Airway epithelial cell (primary cell): ENCODE results near the gene FAM153A. TPM values are rescaled to one million over a fixed set of nuclear protein-coding genes. Genes with fewer than 3 reads are reported as not detected.

Experiments used
- total RNA-seq: library from RNA; depleted of rRNA; stranded (reverse); fragments of >200 nt; gene quantifications from 2 replicates; pipeline ENCODE4 v1.2.3, GENCODE V29; 2015

FAM153A gene
- not detected in 2 replicates for total RNA-seq

DNA sequence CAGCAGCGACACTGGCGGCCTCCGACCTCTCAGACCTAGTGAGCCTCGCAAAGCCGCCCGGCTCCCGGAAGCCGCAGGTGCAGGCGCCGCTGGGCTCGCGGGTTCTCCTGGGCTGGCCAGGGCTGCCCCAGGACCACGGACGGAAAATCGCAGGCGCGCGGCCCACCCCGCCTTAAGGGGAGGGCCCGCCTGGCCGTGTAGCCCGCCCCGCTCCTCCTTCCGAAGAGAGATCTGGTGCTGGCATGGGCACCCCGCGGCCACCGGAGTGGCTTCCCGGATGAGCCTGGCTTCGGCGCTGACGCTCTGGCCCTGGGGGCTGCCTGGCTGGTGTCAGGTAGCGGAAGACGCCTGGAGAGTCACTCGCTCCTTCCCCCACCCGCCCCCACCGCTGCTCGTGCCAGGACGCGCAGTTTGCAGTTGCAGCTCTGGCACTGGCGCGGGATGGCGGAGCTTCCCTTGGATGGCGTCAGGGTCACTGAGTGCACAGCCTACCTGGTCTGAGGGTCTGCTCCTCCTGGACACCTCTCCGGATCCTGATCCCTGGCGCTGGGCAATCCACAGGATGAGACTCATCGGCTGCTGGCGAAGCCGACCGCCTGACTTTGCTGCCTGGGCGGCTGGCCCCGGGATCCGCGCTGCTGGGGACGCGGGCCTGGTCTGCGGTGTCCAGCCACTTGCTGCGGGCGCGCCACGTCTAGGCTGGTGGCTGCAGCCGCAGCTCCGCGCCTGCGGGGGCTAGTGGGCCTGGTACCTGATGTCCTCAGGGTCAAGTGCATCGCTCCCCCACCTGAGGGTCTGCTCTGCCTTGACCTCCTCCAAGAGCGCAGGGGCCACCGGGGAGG, at the start of gene FAM153A:
FAM153A (minus strand) TSS at position 108 of the 842 bp plus-strand sequence.

Other genes with a start within 250 kb of the FAM153A start
- 27.3 and 33.9 TPM in 2 replicates for gene FAM193B, start 228.3 kb downstream of the FAM153A start, total RNA-seq
- 134 and 136 TPM in 2 replicates for gene TMED9, start 190.7 kb downstream of the FAM153A start, total RNA-seq
- gene B4GALT7, start 182.8 kb downstream of the FAM153A start, total RNA-seq = 25.7 and 30.0 TPM in 2 replicates
- gene PROP1, start 213.3 kb upstream of the FAM153A start, total RNA-seq = not detected in 2 replicates